Bone marrow (tissue), 2 donors: Measurements from ENCODE around the gene MMP17.

Experiments used
- DNase-seq, 2 donors: peaks; one replicate each; lab custom pipeline; 2025; lab: John Stamatoyannopoulos, UW

Gene MMP17

GRCh38 chr12:131894981-131895639 lies 66.9 kb downstream of the MMP17 start:
- DNase-seq = no peak

GRCh38 chr12:131895640-131896079 lies 67.5 kb downstream of the MMP17 start:
- no peak for DNase-seq

GRCh38 chr12:131896080-131896810 lies 68.1 kb downstream of the MMP17 start:
- DNase-seq = peak; percentile 26 to 95

GRCh38 chr12:131896811-131897270 lies 68.6 kb downstream of the MMP17 start:
- DNase-seq = no peak

GRCh38 chr12:131897276-131897675 lies 69.1 kb downstream of the MMP17 start:
- no peak for DNase-seq

GRCh38 chr12:131897875-131898274 lies 69.7 kb downstream of the MMP17 start:
- no peak for DNase-seq

- no peak for DNase-seq
Observed at GRCh38 chr12:131900397-131900796, 72.2 kb downstream of the MMP17 start.
